ENCODE data around the gene FANCG. TPM values are rescaled to one million over a fixed set of nuclear protein-coding genes. Genes with fewer than 3 reads are reported as not detected.

Gene FANCG
- total and polyA plus RNA-seq, 2 of the 8 experiments (the other 6 are each of a cell fraction or from before 2014, with no cell fraction given), result 66.6 to 87.1 TPM

DNA sequence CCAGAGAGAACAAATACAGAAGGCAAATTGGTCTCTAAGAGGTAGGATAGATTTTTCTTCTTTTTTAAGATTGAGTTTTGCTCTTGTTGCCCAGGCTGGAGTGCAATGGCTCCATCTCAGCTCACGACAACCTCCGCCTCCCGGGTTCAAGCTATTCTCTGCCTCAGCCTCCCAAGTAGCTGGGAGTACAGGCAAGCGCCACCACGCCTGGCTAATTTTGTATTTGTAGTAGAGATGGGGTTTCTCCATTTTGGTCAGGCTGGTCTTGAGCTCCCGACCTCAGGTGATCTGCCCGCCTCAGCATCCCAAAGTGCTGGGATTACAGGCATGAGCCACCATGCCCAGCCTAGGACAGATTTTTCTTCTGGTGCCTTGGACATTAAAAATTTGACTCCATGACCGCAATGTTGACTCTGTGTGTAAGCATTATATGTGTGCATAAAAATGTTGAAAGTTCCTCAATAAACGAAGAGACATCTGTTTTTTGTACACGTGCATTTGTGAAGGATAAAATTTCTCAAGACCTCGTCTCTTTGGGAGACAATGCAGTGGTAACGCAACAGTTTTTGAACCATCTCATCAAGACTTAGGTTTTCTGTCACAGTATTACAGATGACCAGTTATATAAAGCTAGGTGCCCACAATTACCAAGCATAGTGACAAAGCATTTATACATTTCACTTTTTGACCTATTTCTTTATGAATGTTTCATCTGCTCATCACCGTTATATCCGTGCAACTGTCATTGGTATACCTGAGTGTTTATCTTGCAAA, 24.7 kb downstream of the FANCG start:
- Histone ChIP-seq H4K20me1 (replicated peaks in 1 of 2; ENCODE audit: control insufficient read depth in 1 of 2, insufficient read depth in 2 of 2, low read length in 2 of 2) (peaks cover 5 to 13% of the 10 kb centered on the region in 2 experiments), H3K4ac (replicated peaks; ENCODE audit: insufficient read length, low read depth, low read length) (no peak overlapping the region), H3K27me3 (replicated peaks in 1 of 4; ENCODE audit: control insufficient read depth in 3 of 4, extremely low read depth in 1 of 4, insufficient read depth in 3 of 4, low read length in 3 of 4) (no peaks in the 10 kb centered on the region), H3K4me1 (replicated peaks in 1 of 4; ENCODE audit: control insufficient read depth in 3 of 4, insufficient read depth in 4 of 4, low read length in 3 of 4) (no peaks in the 10 kb centered on the region), H3K23me2 (ENCODE audit: low read depth, low read length) (no peaks in the 10 kb centered on the region), H2BK20ac (ENCODE audit: low read length) (no peak overlapping the region), H3K14ac (ENCODE audit: insufficient read length) (no peak overlapping the region), H2AK5ac (ENCODE audit: low read depth, low read length) (no peak overlapping the region), H3K9me3 (ENCODE audit: insufficient read depth in 2 of 2, low read depth in 1 of 2, low read length in 1 of 2) (no peaks in the 10 kb centered on the region), H3K4me2 (ENCODE audit: insufficient read depth in 1 of 2, low read depth in 2 of 2, low read length in 2 of 2) (no peak overlapping the region), H2AFZ (ENCODE audit: low read length) (no peak overlapping the region), H2BK120ac (replicated peaks; ENCODE audit: low read depth, low read length) (no peak overlapping the region), H4K91ac (replicated peaks; ENCODE audit: insufficient read length, low read length) (no peak overlapping the region), H3K9ac (replicated peaks in 1 of 4; ENCODE audit: extremely low read depth in 1 of 4, low read depth in 3 of 4, low read length in 3 of 4) (no peak overlapping the region), H3K56ac (replicated peaks; ENCODE audit: insufficient read length, low read depth, low read length) (no peak overlapping the region), H2BK5ac (ENCODE audit: low read depth, low read length) (no peak overlapping the region), H2BK15ac (ENCODE audit: low read length) (no peak overlapping the region), H3K79me1 (ENCODE audit: low read depth, low read length) (no peaks in the 10 kb centered on the region), H3K18ac (ENCODE audit: extremely low read depth, low read length) (no peak overlapping the region), H4K8ac (ENCODE audit: extremely low read depth, insufficient read depth, low read length) (no peak overlapping the region), H3K36me3 (ENCODE audit: control insufficient read depth in 2 of 4, insufficient read depth in 4 of 4, low read length in 3 of 4) (peaks cover 36 to 54% (median 47%) of the 10 kb centered on the region in 4 experiments), H2BK12ac (ENCODE audit: low read depth, low read length) (no peak overlapping the region), H3K79me2 (ENCODE audit: control insufficient read depth in 1 of 2, insufficient read depth in 2 of 2, low read length in 2 of 2) (no peaks in the 10 kb centered on the region), H4K5ac (ENCODE audit: insufficient read length, low read depth, low read length) (no peak overlapping the region), H3K4me3 (ENCODE audit: extremely low read depth in 1 of 4, insufficient read depth in 2 of 4, low read depth in 3 of 4, low read length in 4 of 4) (no peak overlapping the region), H3K23ac (ENCODE audit: insufficient read length) (no peak overlapping the region), H3K27ac (ENCODE audit: low read depth, low read length) (no peak overlapping the region)
- no peak for FAIRE-seq
- CTCF ChIA-PET (ENCODE audit: partially characterized antibody), result interaction anchor here (1.1 to 2.1 kb wide), 5 partner anchors 11 to 295 kb away, joined by 3 to 6 read pairs (median 4); no protein-coding TSS in a partner anchor
- POLR2A ChIA-PET (ENCODE audit: partially characterized antibody), result interaction anchor here (0.7 to 5.2 kb wide), 7 partner anchors 12 to 231 kb away, joined by 3 to 43 read pairs (median 4); partner anchors contain the start of genes FANCG and VCP
- DNase-seq (ENCODE audit: low read depth in 1 of 2, low spot score in 2 of 2), result no peak
- WGBS, 2 experiments (ENCODE audit: extremely low coverage in 1 of 2, insufficient coverage in 1 of 2, insufficient read length in 1 of 2, insufficient replicate concordance in 2 of 2, low coverage in 1 of 2, low lambda C conversion rate in 2 of 2, missing lambda C conversion rate in 1 of 2), result 91% methylated on average over 14 of the region's 14 CpGs; no CpG with 5 or more reads in 1 of the 2 experiments
- TF ChIP-seq, protein P1, sequence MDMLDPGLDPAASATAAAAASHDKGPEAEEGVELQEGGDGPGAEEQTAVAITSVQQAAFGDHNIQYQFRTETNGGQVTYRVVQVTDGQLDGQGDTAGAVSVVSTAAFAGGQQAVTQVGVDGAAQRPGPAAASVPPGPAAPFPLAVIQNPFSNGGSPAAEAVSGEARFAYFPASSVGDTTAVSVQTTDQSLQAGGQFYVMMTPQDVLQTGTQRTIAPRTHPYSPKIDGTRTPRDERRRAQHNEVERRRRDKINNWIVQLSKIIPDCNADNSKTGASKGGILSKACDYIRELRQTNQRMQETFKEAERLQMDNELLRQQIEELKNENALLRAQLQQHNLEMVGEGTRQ (IDR thresholded peaks at IDR 0.05; ENCODE audit: low read length), result 0 out of 2 replicates have a peak, but pooled peaks have one; percentile 17
- TF ChIP-seq EGR1 (IDR thresholded peaks at IDR 0.05; ENCODE audit: borderline replicate concordance, low read depth, low read length) (no peak), POLR2A (IDR thresholded peaks at IDR 0.05; ENCODE audit: control extremely low read depth in 1 of 2, low read depth in 2 of 2, low read length in 2 of 2) (peak; percentile 37 to 42; a peak in 2 of 3 replicates), BACH1 (IDR thresholded peaks at IDR 0.05; ENCODE audit: low read length) (no peak), GABPA (IDR thresholded peaks at IDR 0.05; ENCODE audit: borderline replicate concordance, insufficient read depth, low read length) (no peak), YY1 (IDR thresholded peaks at IDR 0.05; ENCODE audit: low read depth, low read length) (no peak), SAP30 (IDR thresholded peaks at IDR 0.05; ENCODE audit: insufficient read depth, insufficient replicate concordance, low read length) (no peak)
- TF ChIP-seq, protein P2, sequence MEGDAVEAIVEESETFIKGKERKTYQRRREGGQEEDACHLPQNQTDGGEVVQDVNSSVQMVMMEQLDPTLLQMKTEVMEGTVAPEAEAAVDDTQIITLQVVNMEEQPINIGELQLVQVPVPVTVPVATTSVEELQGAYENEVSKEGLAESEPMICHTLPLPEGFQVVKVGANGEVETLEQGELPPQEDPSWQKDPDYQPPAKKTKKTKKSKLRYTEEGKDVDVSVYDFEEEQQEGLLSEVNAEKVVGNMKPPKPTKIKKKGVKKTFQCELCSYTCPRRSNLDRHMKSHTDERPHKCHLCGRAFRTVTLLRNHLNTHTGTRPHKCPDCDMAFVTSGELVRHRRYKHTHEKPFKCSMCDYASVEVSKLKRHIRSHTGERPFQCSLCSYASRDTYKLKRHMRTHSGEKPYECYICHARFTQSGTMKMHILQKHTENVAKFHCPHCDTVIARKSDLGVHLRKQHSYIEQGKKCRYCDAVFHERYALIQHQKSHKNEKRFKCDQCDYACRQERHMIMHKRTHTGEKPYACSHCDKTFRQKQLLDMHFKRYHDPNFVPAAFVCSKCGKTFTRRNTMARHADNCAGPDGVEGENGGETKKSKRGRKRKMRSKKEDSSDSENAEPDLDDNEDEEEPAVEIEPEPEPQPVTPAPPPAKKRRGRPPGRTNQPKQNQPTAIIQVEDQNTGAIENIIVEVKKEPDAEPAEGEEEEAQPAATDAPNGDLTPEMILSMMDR (IDR thresholded peaks at IDR 0.05; ENCODE audit: control extremely low read depth in 1 of 3, insufficient read depth in 1 of 3, low read depth in 1 of 3, low read length in 3 of 3), result no peak

Measured in H1 (cell line).